ENCODE results near the gene KCTD16.

Gene KCTD16

DNA sequence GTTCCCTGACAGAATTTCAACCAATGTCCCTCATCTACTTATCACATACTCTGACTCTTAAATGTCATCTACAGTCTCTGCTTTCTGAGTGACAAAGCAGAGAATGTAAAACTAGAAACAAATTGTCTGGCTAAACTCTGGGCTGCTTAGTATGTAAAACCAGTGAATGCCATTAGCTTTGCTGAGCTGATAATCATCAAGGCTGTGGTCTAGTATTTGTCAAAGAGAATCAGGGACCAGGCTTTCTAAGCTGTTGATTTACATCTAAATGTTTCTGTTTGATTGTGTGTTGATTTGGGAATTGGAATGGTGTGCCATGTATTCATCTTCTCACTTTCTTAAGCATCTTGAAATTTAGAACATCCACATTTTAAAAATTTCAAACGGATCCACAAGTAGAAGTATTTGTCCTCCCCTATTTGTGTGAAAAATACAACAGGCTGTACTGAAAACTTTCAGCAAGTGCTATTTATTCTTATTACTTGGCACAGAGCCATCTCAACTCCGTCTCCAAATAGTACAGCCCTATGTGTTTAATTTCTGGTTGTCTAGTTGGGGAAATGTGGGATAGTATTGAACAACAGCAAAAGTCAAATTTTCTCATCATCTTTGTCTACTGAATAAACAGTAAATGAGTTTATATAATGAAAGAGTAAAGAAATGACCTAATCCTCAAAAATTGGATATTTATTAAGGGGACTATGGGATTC, 251.5 kb downstream of the KCTD16 start:
- Mint-ChIP-seq H3K4me1 (ENCODE audit: low read depth) (no peaks in the 10 kb centered on the region), H3K9me3 (peaks cover 10% of the 10 kb centered on the region), H3K4me3 (no peak overlapping the region), H3K27me3 (no peaks in the 10 kb centered on the region), H3K36me3 (ENCODE audit: low read depth) (no peaks in the 10 kb centered on the region), H3K27ac (no peak overlapping the region)
- DNase-seq: no peak

DNA sequence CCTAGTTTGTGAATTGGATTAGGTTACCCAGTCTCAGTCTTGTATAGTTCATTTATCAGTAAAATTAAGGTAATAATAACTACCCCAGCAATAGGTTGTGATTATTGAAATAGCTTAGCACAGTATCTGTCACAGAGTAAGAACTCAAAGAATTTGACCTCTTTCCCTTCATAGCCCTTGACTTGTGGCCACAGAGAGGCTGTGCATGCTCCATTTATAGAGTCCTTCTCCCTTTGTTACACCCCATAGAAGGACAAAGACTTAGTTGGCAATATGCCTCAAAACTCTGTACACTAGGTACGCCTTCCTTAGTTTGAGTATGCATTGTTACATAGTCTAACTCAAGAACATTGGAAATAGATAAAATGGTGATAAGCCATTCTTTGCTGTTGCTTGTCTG, 257.2 kb downstream of the KCTD16 start:
- Mint-ChIP-seq H3K9me3 (peaks cover 5% of the 10 kb centered on the region), H3K4me3 (no peak overlapping the region), H3K27me3 (no peaks in the 10 kb centered on the region), H3K4me1 (ENCODE audit: low read depth) (no peaks in the 10 kb centered on the region), H3K27ac (no peak overlapping the region), H3K36me3 (ENCODE audit: low read depth) (no peaks in the 10 kb centered on the region)
- DNase-seq: no peak

DNA sequence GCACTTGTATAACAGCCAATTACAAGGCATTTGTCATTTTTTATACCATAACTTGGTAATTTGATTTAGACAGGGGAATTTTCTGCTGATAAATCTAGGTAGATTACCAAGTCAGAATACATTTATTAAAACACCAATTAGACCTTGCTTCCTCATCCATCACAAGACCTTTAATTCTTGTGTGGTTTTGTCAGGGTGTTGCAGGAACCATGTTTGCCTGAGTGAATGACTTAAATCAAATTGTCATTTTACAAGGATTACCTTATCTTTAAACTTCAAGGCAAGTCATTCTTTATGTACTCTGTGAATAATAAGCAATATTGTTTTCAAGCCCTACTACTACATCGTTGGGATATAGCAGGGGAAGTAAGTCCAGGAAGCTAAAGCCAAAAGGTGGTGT, 257.7 kb downstream of the KCTD16 start:
- H3K27me3 Mint-ChIP-seq: no peaks in the 10 kb centered on the region
- H3K9me3 Mint-ChIP-seq: peaks cover 2% of the 10 kb centered on the region
- H3K4me3 Mint-ChIP-seq: no peak overlapping the region
- no peaks in the 10 kb centered on the region for H3K36me3 Mint-ChIP-seq (ENCODE audit: low read depth)
- H3K4me1 Mint-ChIP-seq (ENCODE audit: low read depth): no peaks in the 10 kb centered on the region
- no peak for DNase-seq
- no peak overlapping the region for H3K27ac Mint-ChIP-seq

DNA sequence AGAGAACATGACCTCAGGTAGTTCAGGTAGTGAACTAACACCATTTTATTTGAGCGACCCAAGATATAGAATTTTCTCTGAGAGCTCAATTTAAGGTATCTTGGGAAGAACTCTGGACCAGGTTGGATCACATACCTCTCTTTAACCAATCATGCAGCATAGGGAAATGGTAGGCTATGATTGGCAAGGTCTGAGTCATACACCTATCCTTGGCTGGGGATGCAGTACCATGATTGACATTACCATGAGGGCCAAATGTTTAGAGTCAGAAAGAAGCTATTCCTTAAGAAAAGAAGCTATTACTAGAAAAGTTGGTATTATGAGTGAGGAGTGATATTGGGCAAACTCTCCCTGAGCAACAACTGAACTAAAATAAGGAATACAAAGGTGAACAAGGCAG, 258.7 kb downstream of the KCTD16 start:
- no peaks in the 10 kb centered on the region for H3K27me3 Mint-ChIP-seq
- peaks cover 2% of the 10 kb centered on the region for H3K9me3 Mint-ChIP-seq
- no peaks in the 10 kb centered on the region for H3K4me1 Mint-ChIP-seq (ENCODE audit: low read depth)
- no peak for DNase-seq
- H3K4me3 Mint-ChIP-seq: no peak overlapping the region
- H3K36me3 Mint-ChIP-seq (ENCODE audit: low read depth): no peaks in the 10 kb centered on the region
- no peak overlapping the region for H3K27ac Mint-ChIP-seq

DNA sequence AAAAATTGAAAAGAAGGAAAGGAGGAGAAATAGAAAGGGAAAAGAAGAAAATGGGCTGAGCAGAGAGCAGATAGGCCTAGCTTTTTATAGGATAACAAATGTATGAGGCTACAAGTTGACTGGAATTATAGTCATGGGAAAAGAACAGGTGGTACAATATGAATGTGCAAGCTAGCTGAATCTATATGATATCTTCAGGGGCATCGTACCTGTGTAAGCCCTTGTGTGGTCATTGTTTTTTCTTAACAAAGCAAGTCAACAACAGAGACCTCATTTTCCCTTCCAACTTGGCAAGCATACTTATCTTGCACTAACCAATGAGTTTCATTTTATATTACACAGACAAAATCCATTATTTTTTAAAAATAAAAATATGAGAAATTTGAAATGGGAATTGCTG, 259.2 kb downstream of the KCTD16 start:
- Mint-ChIP-seq H3K27ac (no peak overlapping the region), H3K27me3 (no peaks in the 10 kb centered on the region), H3K36me3 (ENCODE audit: low read depth) (no peaks in the 10 kb centered on the region), H3K4me1 (ENCODE audit: low read depth) (no peaks in the 10 kb centered on the region), H3K4me3 (no peak overlapping the region), H3K9me3 (peaks cover 2% of the 10 kb centered on the region)
- no peak for DNase-seq

DNA sequence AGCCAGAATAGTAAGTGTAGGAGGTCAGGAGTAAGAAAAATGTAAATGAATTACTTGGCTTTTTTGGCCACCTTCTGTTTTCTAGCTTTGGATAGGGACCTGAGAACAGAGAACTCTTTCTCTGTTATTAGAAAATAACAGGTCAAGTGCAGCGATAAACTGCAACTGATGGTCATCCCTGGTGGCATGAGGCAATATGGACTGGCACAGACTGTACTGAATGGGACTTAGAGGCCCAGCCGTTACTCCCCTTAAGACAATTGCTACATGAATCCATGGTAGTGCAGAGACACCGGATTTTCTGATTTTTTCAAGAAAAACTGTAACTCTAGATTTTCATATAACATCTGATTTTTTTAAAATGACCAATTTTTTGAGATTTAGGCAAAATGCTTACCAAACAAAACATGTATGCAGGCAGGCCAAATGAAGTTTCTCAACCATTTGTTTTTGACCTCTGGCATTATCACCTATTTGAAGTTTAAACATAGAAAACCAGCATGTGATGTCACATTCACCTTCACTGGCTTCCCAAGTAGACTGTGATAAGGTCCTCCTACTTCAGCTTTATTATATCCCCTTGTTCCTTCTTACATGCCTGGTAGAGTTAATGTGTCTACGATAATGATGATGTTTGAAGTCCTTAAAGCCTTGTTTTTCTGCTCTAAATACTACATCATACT, 262.6 kb downstream of the KCTD16 start:
- H3K9me3 Mint-ChIP-seq: peaks cover 12% of the 10 kb centered on the region
- no peaks in the 10 kb centered on the region for H3K27me3 Mint-ChIP-seq
- no peak for DNase-seq
- no peaks in the 10 kb centered on the region for H3K36me3 Mint-ChIP-seq (ENCODE audit: low read depth)
- no peak overlapping the region for H3K4me3 Mint-ChIP-seq
- no peak overlapping the region for H3K27ac Mint-ChIP-seq
- no peaks in the 10 kb centered on the region for H3K4me1 Mint-ChIP-seq (ENCODE audit: low read depth)

DNA sequence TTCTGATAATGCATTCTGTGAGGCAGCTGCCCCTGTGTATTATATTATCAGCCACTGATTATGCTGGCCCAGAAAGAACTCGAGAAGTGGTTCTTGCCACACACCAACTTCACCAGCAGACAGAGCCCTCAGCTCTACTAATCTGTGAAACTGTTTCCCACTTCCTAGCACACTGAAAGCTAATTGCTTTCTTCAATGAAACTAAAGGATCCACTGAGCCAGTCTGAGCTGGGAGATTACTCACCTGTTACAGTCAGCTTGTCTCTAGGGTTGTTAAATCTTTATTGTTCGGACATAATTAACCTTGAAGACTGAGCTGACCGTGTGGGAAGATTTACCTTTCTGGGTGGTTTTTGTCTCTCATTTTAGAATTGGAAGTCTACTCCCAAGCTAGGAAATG, 263.2 kb downstream of the KCTD16 start:
- H3K27me3 Mint-ChIP-seq: no peaks in the 10 kb centered on the region
- peaks cover 16% of the 10 kb centered on the region for H3K9me3 Mint-ChIP-seq
- H3K36me3 Mint-ChIP-seq (ENCODE audit: low read depth): no peaks in the 10 kb centered on the region
- DNase-seq: no peak
- no peaks in the 10 kb centered on the region for H3K4me1 Mint-ChIP-seq (ENCODE audit: low read depth)
- H3K27ac Mint-ChIP-seq: no peak overlapping the region
- no peak overlapping the region for H3K4me3 Mint-ChIP-seq

DNA sequence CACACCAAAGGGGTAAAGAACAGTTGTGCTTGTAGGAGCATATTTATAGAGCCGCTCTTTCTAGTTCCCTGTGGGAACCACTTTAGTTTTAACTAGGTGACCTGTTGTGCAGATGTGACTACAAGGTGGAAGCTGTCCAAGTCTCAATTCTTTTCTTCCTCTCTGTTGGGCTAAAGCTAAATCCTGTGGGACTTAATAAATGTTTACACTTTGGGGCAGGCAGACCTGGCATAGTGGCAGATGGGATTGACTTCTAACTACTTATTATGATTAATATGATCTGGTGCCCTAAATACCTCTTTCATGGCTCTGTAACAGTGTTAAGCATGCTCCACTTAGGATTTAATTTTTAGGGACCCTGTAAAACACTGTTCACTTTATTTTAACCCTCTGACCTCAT, 265.3 kb downstream of the KCTD16 start:
- Mint-ChIP-seq H3K4me1 (ENCODE audit: low read depth) (no peaks in the 10 kb centered on the region), H3K9me3 (peaks cover 16% of the 10 kb centered on the region), H3K27me3 (no peaks in the 10 kb centered on the region)

DNA sequence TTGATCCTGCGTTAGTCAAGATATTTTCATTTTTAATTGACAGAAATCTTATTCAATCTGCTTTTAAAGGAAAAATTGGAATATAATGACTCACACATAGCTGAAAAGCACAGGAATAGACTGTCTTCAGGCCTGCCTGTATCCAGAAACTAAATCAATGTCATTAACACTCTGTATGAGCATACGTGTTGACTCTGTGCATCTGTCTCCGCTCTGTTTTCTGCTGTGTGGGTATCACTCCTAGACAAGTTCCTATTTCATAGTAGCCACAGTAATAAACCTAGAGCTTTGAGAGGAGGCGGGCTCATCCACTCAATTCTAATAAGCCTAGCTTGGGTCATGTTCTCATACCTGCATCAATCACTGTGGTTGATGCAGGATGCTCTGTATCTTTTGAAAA, 267.6 kb downstream of the KCTD16 start:
- H3K4me1 Mint-ChIP-seq (ENCODE audit: low read depth): no peaks in the 10 kb centered on the region
- H3K4me3 Mint-ChIP-seq: no peak overlapping the region
- H3K36me3 Mint-ChIP-seq (ENCODE audit: low read depth): no peaks in the 10 kb centered on the region
- H3K9me3 Mint-ChIP-seq: peaks cover 26% of the 10 kb centered on the region
- DNase-seq: no peak
- no peaks in the 10 kb centered on the region for H3K27me3 Mint-ChIP-seq
- H3K27ac Mint-ChIP-seq: no peak overlapping the region

More for the DNA sequence above, 265.3 kb downstream of the KCTD16 start:
- Mint-ChIP-seq H3K4me3 (no peak overlapping the region), H3K36me3 (ENCODE audit: low read depth) (no peaks in the 10 kb centered on the region), H3K27ac (no peak overlapping the region)
- no peak for DNase-seq

DNA sequence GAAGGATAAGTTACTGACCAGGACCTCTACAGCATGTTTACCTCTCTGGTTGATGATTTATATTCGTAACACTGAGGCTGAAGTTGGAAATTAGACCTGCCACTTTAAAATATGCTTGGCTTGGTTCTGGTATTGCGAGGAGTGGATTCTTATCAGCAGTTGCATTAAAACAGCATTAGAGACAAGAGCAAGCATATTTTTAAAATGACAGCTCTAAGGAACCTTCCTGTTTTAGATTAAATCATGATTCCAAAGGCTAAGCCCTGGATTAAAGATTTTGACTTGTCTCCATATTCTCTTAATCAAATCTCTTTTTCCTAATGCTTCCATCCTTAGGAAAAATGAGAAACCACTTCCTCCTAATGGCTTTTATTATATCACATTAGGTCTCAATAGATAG, 277.8 kb downstream of the KCTD16 start:
- peaks cover 12% of the 10 kb centered on the region for H3K9me3 Mint-ChIP-seq
- no peaks in the 10 kb centered on the region for H3K36me3 Mint-ChIP-seq (ENCODE audit: low read depth)
- no peak overlapping the region for H3K4me3 Mint-ChIP-seq
- H3K27ac Mint-ChIP-seq: no peak overlapping the region
- DNase-seq: no peak
- no peaks in the 10 kb centered on the region for H3K27me3 Mint-ChIP-seq
- no peaks in the 10 kb centered on the region for H3K4me1 Mint-ChIP-seq (ENCODE audit: low read depth)

DNA sequence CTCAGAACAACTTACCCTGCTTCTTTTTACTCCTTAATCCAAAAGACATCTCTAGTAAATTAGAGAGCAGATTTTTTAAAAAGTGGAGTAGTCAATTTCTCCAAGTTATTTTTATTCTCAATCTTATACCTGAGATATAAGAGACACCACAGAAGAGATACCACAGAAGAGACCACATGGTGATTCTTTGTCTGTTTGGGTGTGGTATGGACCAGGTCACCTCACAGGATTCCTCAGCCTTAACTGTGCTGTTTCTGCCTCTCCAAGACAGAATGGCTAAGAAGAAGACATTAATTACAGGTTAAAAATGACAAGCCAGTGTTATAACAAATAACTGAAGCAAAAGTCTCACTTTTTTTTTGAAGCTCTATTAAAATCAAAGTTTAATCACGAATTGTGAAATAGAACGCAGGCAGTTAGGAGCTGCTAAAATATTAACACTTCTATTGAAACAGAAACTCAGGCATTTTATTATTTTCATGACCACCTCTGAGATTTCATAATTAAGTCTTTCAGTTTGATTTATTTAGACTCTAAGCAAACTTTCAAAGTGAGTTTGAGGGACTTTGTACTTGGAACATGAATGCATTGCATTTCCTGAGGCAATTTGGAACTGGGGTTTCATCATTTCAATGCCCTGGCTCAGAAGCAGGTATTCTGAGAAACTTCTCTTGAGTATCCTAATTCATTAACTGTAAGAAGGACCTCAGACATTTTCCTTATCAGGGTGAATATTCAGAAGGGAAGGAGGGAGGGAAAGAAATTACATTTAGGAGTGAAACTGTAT, 280.7 kb downstream of the KCTD16 start:
- no peak overlapping the region for H3K27ac Mint-ChIP-seq
- H3K4me1 Mint-ChIP-seq (ENCODE audit: low read depth): no peaks in the 10 kb centered on the region
- no peaks in the 10 kb centered on the region for H3K36me3 Mint-ChIP-seq (ENCODE audit: low read depth)
- no peak overlapping the region for H3K4me3 Mint-ChIP-seq
- no peak for DNase-seq
- H3K27me3 Mint-ChIP-seq: no peaks in the 10 kb centered on the region
- H3K9me3 Mint-ChIP-seq: peaks cover 6% of the 10 kb centered on the region

DNA sequence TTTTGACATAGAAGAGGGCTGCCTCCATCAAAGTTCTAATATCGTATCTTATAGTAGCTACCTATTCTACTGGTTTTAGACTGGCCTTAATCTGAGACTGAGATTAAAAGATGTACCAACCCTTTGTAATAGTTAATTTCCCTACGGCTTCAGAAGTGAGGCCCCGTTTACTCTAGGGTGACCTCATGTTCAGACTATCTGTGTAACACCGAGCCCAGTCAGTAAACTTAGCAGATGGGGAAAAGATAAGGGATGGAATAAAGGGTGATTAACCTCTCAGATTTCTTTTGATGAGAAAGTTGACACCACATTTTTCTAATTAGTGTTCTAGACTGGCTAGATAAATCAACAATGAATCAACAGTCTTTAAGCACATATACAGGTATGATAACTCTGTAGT, 283.1 kb downstream of the KCTD16 start:
- H3K9me3 Mint-ChIP-seq: peaks cover 3% of the 10 kb centered on the region
- no peaks in the 10 kb centered on the region for H3K36me3 Mint-ChIP-seq (ENCODE audit: low read depth)
- H3K4me3 Mint-ChIP-seq: no peak overlapping the region
- H3K4me1 Mint-ChIP-seq (ENCODE audit: low read depth): no peaks in the 10 kb centered on the region
- H3K27me3 Mint-ChIP-seq: no peaks in the 10 kb centered on the region
- H3K27ac Mint-ChIP-seq: no peak overlapping the region
- DNase-seq: no peak

DNA sequence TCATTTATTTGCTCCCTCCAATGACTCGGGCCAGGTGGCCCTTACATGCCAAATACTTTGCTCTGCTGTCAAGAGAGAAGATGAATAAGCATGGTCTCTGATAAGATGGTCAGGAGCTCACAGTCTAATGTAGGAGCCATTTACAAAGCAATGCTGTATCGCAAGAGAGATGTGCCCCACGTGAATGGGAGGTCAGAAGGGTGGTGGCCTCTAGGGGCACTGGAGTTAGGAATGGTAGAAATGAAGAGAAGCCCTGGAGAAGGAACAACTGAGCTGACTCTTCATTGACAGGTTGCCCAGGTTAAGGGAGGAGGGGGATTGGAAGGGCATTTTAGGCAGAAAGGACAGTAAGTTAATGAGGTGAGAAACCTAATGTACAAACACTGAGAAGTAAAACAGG, 286.5 kb downstream of the KCTD16 start:
- H3K27me3 Mint-ChIP-seq: no peaks in the 10 kb centered on the region
- DNase-seq: no peak
- H3K4me1 Mint-ChIP-seq (ENCODE audit: low read depth): no peaks in the 10 kb centered on the region
- peaks cover 4% of the 10 kb centered on the region for H3K9me3 Mint-ChIP-seq
- no peak overlapping the region for H3K4me3 Mint-ChIP-seq
- H3K27ac Mint-ChIP-seq: no peak overlapping the region
- H3K36me3 Mint-ChIP-seq (ENCODE audit: low read depth): no peaks in the 10 kb centered on the region

DNA sequence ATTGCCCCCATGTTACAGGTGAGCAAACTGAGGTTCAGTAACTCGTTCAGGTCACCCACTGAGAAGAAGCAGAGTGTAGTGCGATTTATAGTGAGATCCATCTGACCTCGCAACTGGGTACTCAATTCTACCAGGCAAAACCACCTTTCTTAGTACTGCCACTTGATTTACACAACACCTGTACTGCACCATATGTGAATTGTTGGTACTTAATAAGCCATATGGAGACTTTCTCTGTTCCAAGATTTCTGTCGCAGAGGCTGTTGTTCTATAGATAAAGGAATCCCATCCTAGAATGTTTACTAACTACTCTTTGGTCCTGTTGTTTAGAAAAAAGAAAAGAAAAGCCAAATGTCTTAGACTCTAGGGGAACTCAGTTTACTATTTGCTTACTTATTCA, 287.5 kb downstream of the KCTD16 start:
- H3K27ac Mint-ChIP-seq: no peak overlapping the region
- H3K27me3 Mint-ChIP-seq: no peaks in the 10 kb centered on the region
- DNase-seq: no peak
- H3K4me1 Mint-ChIP-seq (ENCODE audit: low read depth): no peaks in the 10 kb centered on the region
- no peaks in the 10 kb centered on the region for H3K36me3 Mint-ChIP-seq (ENCODE audit: low read depth)
- H3K9me3 Mint-ChIP-seq: peaks cover 2% of the 10 kb centered on the region
- H3K4me3 Mint-ChIP-seq: no peak overlapping the region

DNA sequence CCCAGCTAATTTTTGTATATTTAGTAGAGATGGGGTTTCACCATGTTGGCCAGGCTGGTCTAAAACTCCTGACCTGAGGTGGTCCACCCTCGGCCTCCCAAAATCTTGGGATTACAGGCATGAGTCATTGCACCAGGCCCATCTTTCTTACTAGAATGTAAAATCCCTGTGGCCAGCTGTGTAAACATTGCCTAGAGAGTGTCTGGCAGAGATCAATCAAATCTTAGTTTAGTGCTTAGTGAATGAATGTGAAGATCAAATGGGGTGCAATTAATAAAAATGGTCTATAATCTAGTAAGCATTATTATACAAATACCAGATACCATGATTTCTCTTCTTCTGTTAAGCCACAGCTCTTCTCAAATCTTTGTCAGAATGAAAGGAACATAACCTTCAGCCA, 289.9 kb downstream of the KCTD16 start:
- H3K36me3 Mint-ChIP-seq (ENCODE audit: low read depth): no peaks in the 10 kb centered on the region
- no peak overlapping the region for H3K4me3 Mint-ChIP-seq
- DNase-seq: no peak
- no peaks in the 10 kb centered on the region for H3K4me1 Mint-ChIP-seq (ENCODE audit: low read depth)
- no peak overlapping the region for H3K27ac Mint-ChIP-seq
- no peaks in the 10 kb centered on the region for H3K27me3 Mint-ChIP-seq
- H3K9me3 Mint-ChIP-seq: peaks cover 2% of the 10 kb centered on the region

Data from activated T-cell treated with anti-CD3 and anti-CD28 coated beads, Interleukin-2, amount 50 U/mL, for 24 hours (primary cell).